ENCODE results near the gene NAT8L. TPM values are rescaled to one million over a fixed set of nuclear protein-coding genes. Genes with fewer than 3 reads are reported as not detected.

NAT8L gene
- total RNA-seq, 1 experiment from 2014 or later = 13.9 TPM

- Mint-ChIP-seq H3K27ac (no peak overlapping the region; a peak in 1 of 7 replicates), H3K4me1 (peaks cover 10 to 15% of the 10 kb centered on the region in 2 experiments), H3K27me3 (ENCODE audit: low read depth) (peaks cover 2% of the 10 kb centered on the region; the same call in 1 of the 2 replicates), H3K4me3 (no peak overlapping the region), H3K9me3 (no peaks in the 10 kb centered on the region), H3K36me3 (ENCODE audit: insufficient read depth in 1 of 3, low read depth in 3 of 3) (no peaks in the 10 kb centered on the region)
- no peak overlapping the region for H2AFZ ChIP-seq (ENCODE audit: low read length)
- no peak overlapping the region for H3K27ac ChIP-seq (ENCODE audit: insufficient read length, low read depth, low read length)
- no peaks in the 10 kb centered on the region for H4K20me1 ChIP-seq (ENCODE audit: control insufficient read depth, insufficient read depth, insufficient read length)
- no peaks in the 10 kb centered on the region for H3K23me2 ChIP-seq (ENCODE audit: insufficient read length, low read depth, low read length, poor library complexity, severe bottlenecking)
- no peaks in the 10 kb centered on the region for H3K27me3 ChIP-seq (ENCODE audit: insufficient read depth, low read length)
- H4K91ac ChIP-seq (ENCODE audit: insufficient read length, low read depth, low read length) = no peak overlapping the region
- DNase-seq = peak; percentile 26
- TF ChIP-seq CTCF (conservative IDR thresholded peaks at IDR 0.05) = no peak
- H3K4ac ChIP-seq (ENCODE audit: low read depth, low read length) = no peak overlapping the region
- no peak overlapping the region for H2AK5ac ChIP-seq (ENCODE audit: insufficient read length, low read length)
- no peak overlapping the region for H4K5ac ChIP-seq (ENCODE audit: insufficient read length, low read depth, low read length)
- H3K14ac ChIP-seq (ENCODE audit: insufficient read depth, low read length) = no peak overlapping the region; the same call in 1 of the 2 replicates
- no peak overlapping the region for H2BK5ac ChIP-seq (ENCODE audit: insufficient read length, low read length)
- H3K9ac ChIP-seq (ENCODE audit: extremely low read depth, insufficient read length, low read length) = no peak overlapping the region
- H3K18ac ChIP-seq (ENCODE audit: insufficient read length, low read depth, low read length) = no peak overlapping the region
- H3K9me3 ChIP-seq (ENCODE audit: control insufficient read depth, low read depth, low read length) = no peaks in the 10 kb centered on the region
- no peak overlapping the region for H4K8ac ChIP-seq (replicated peaks; ENCODE audit: insufficient read length, low read depth, low read length)
- H3K4me1 ChIP-seq (ENCODE audit: insufficient read depth, low read length) = no peaks in the 10 kb centered on the region; the same call in 1 of the 2 replicates
- no peaks in the 10 kb centered on the region for H3K79me2 ChIP-seq (ENCODE audit: insufficient read depth, low read length)
- no peak overlapping the region for H3T11ph ChIP-seq (ENCODE audit: low read length)
- no peak overlapping the region for H3K4me2 ChIP-seq (ENCODE audit: insufficient read depth, insufficient read length, low read length)
- H3K56ac ChIP-seq (ENCODE audit: insufficient read length, low read depth, low read length) = no peak overlapping the region
- H2BK20ac ChIP-seq (ENCODE audit: low read depth, low read length, poor library complexity, severe bottlenecking) = no peak overlapping the region
- no peak overlapping the region for H2BK120ac ChIP-seq (ENCODE audit: low read depth, low read length, poor library complexity, severe bottlenecking)
- H2BK12ac ChIP-seq (ENCODE audit: insufficient read length, low read depth, low read length) = no peak overlapping the region
- H2BK15ac ChIP-seq (ENCODE audit: low read depth, low read length) = no peak overlapping the region
- H3K23ac ChIP-seq (ENCODE audit: insufficient read length, low read depth, low read length) = no peak overlapping the region
- no peaks in the 10 kb centered on the region for H3K79me1 ChIP-seq (ENCODE audit: insufficient read depth, low read depth, low read length, poor library complexity, severe bottlenecking)
- no CpG with 5 or more reads among the region's 31 CpGs for WGBS (ENCODE audit: extremely low coverage, insufficient read length, low lambda C conversion rate)
Measured at GRCh38 chr4:2075987-2076907, 17.1 kb downstream of the NAT8L start.

Measured in H9 (cell line).